AG04449 (cell line): ENCODE measurements around the gene PRTN3.
A peak's percentile ranks its signal among the peaks of the same experiment; 100 is the strongest.

Experiments
- CTCF ChIA-PET: fragments of 350-600 bp; formaldehyde crosslinking; extraction: SDS; loops from one replicate; lab custom pipeline; 2021; ENCODE audit warnings: antibody characterized with exemption; lab: Yijun Ruan, JAX
- POLR2A ChIA-PET: fragments of 400-600, 350-600 bp; formaldehyde crosslinking; extraction: SDS; loops from one replicate; lab custom pipeline; 2020; ENCODE audit warnings: antibody characterized with exemption, inconsistent platforms; lab: Yijun Ruan, JAX
- DNase-seq: peaks from one replicate; pipeline ENCODE4 v3.0.0-alpha.2; 2010; ENCODE audit warnings: low read depth, low spot score
- H3K4me3 ChIP-seq: 2 replicates; pipeline ENCODE4 v1.5.1; 2011; ENCODE audit warnings: low read depth, mild to moderate bottlenecking, control low read depth, low read length
- TF ChIP-seq, protein P1 (sequence below): IDR thresholded peaks from one replicate; pipeline ENCODE4 v1.5.1; 2011; ENCODE audit warnings: mild to moderate bottlenecking, moderate library complexity, low read length, control low read depth, inconsistent platforms; ENCODE audit not compliant: insufficient read depth; ENCODE audit errors: missing control alignments

PRTN3 gene

DNA sequence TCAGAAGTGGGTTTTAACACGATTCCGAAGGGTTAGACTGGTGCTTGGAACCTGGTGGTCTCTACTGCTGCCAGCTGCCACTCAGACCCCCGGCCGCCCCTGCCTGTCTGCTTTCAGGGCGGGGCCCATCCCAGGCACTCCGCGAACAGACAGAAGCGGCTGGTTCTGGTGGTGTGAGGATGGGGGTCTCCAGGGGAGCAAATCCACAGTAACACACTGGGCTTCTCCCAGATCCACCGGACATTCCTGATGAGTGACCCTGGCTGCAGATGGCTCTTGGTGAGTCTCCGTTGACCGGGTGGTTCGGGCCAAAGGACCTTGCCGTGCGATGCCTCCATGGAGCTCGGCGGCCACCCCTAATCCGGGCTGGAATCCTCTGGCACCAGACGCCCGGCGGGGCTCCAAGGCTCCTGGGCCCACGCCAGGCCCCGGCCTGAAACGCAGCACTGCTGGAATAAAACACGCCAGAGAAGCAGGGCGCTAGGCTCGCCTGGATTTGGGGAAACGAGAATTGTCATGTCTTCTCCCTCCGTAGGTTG, 45.7 kb upstream of the PRTN3 start:
- H3K4me3 ChIP-seq = no peak overlapping the region
- TF ChIP-seq, protein P1, sequence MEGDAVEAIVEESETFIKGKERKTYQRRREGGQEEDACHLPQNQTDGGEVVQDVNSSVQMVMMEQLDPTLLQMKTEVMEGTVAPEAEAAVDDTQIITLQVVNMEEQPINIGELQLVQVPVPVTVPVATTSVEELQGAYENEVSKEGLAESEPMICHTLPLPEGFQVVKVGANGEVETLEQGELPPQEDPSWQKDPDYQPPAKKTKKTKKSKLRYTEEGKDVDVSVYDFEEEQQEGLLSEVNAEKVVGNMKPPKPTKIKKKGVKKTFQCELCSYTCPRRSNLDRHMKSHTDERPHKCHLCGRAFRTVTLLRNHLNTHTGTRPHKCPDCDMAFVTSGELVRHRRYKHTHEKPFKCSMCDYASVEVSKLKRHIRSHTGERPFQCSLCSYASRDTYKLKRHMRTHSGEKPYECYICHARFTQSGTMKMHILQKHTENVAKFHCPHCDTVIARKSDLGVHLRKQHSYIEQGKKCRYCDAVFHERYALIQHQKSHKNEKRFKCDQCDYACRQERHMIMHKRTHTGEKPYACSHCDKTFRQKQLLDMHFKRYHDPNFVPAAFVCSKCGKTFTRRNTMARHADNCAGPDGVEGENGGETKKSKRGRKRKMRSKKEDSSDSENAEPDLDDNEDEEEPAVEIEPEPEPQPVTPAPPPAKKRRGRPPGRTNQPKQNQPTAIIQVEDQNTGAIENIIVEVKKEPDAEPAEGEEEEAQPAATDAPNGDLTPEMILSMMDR = no peak
- POLR2A ChIA-PET = interaction anchor here (0.6 kb wide), 1 partner anchor 161 kb away, joined by 3 read pairs; no protein-coding TSS in a partner anchor
- no peak for DNase-seq
- CTCF ChIA-PET = interaction anchor here (1.1 kb wide), 1 partner anchor 24 kb away, joined by 3 read pairs; no protein-coding TSS in a partner anchor

DNA sequence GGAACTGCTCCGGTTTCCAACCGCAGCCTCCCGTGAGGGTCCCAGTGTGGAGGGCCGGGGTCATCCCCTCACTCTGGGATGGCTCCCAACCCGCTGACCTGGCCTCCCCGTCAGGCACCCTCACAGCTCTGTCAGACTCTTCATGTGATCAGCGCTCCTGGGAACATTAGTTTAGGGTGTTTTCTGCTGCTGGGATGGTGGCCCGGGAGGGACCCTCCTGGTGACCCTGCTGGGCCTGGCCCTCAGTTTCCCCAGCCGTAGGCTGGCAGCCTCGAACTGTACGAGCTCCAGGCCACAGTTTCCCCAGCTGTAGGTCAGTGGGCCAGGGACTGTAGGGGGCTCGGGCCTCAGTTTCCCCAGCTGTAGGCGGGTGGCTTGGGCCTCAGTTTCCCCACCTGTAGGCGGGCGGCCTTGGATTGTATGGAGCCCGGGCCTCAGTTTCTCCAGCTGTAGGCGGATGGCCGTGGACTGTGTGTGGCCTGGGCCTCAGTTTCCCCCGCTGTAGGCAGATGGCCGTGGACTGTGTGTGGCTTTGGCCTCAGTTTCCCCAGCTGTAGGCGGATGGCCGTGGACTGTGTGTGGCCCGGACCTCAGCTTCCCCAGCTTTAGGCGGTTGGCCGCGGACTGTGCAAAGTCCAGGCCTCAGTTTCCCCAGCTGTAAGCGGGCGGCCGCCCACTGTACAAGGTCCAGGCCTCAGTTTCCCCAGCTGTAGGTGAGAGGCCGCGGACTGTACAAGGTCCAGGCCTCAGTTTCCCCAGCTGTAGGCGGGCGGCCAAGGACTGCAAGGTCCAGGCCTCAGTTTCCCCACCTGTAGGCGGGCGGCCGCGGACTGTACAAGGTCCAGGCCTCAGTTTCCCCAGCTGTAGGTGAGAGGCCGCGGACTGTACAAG, 44.9 kb upstream of the PRTN3 start:
- POLR2A ChIA-PET = interaction anchor here (0.6 to 1.1 kb wide), 3 partner anchors 10 to 162 kb away, joined by 3 to 7 read pairs (median 3); no protein-coding TSS in a partner anchor
- peak overlapping the region; percentile 65 for H3K4me3 ChIP-seq
- no peak for DNase-seq
- TF ChIP-seq, protein P1 = no peak
- CTCF ChIA-PET = interaction anchor here (1.1 kb wide), 1 partner anchor 25 kb away, joined by 3 read pairs; no protein-coding TSS in a partner anchor

DNA sequence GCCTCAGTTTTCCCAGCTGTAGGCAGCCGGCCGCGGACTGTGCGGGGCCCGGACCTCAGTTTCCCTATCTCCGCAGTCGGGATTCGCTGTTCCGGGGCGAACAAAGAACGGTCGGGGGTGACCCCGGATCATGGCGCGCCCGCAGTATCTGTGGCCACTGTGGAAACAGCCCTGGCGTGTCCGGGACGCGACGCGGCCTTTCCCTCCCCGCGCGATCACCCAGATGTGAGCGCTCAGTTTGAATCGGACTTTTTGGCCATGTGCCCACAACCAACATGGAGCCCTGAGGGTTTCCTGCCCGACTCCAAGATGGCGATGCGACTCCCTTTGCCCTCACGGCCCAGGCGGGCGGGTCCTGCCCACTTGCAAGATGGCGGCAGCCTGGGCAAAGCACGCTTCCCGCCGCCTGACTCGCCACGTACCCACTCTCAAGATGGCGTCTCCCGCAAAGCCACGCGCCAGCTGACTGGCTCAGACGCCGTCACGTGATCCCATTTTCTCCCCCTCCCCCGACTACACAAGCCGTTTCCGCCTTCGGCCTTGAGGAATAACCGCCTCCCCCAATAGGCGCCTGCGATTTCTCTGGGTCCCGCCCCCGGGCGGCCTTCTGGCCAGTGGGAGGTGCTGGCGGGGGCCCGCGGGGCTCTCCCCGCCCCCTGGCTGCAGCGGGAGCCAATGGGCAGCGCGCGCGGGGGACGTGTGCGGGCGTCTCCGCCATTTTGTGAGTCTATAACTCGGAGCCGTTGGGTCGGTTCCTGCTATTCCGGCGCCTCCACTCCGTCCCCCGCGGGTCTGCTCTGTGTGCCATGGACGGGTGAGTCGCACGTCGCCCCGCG, 43.9 kb upstream of the PRTN3 start, which contains the start of gene PTBP1:
Gene PTBP1 (plus strand): TSS at position 761 of the 836 bp plus-strand sequence. CDS start 46 bp downstream, at position 807.
- H3K4me3 ChIP-seq = peak within 1 kb of the TSS; percentile 87
- POLR2A ChIA-PET = interaction anchor here (0.7 to 1.1 kb wide), 5 partner anchors 11 to 104 kb away, joined by 3 to 7 read pairs (median 4); no protein-coding TSS in a partner anchor
- TF ChIP-seq, protein P1 = no peak
- CTCF ChIA-PET = no interaction called here
- peak; percentile 100 for DNase-seq

- TF ChIP-seq, protein P1 = no peak
- peak; percentile 21 for DNase-seq
- H3K4me3 ChIP-seq = peak overlapping the region; percentile 87
- ChIA-PET CTCF (interaction anchor here (2.9 kb wide), 1 partner anchor 28 kb away, joined by 17 read pairs; no protein-coding TSS in a partner anchor), POLR2A (interaction anchor here (0.7 to 1.5 kb wide), 4 partner anchors 45 to 104 kb away, joined by 4 read pairs; no protein-coding TSS in a partner anchor)
Observed at GRCh38 chr19:797528-798414, 43.0 kb upstream of the PRTN3 start.

GRCh38 chr19:798415-799075, 42.3 kb upstream of the PRTN3 start:
- TF ChIP-seq, protein P1 = no peak
- H3K4me3 ChIP-seq = peak overlapping the region; percentile 87
- ChIA-PET POLR2A (interaction anchor here (0.6 to 1.6 kb wide), 5 partner anchors 10 to 1663 kb away, joined by 3 to 4 read pairs (median 4); no protein-coding TSS in a partner anchor), CTCF (interaction anchor here (0.6 to 2.9 kb wide), 4 partner anchors 13 to 160 kb away, joined by 3 to 17 read pairs (median 3); no protein-coding TSS in a partner anchor)
- no peak for DNase-seq
